MM.1S (cell line): ENCODE measurements around the gene TOR3A.

Source experiments
- DNase-seq: peaks from one replicate; pipeline ENCODE4 v3.0.0-alpha.2; 2015
- H2AFZ ChIP-seq: fragments of 300-600 bp; sonication (generic); 2 replicates; pipeline ENCODE4 v1.6.0; 2016; ENCODE audit warnings: antibody characterized with exemption, low read length
- H3F3A ChIP-seq: fragments of 300-600 bp; sonication (generic); 2 replicates; pipeline ENCODE4 v1.6.1; 2016; ENCODE audit warnings: mild to moderate bottlenecking, antibody characterized with exemption, low read length, moderate library complexity, mixed read lengths; ENCODE audit not compliant: insufficient read depth
- H3K27ac ChIP-seq: fragments of 300-600 bp; sonication (generic); 2 replicates; pipeline ENCODE4 v1.5.1; 2016; ENCODE audit warnings: mild to moderate bottlenecking, low read length
- H3K27me3 ChIP-seq: fragments of 300-600 bp; sonication (generic); replicated peaks from 2 replicates; pipeline ENCODE4 v1.6.0; 2016; ENCODE audit warnings: low read length; ENCODE audit not compliant: insufficient read depth
- H3K36me3 ChIP-seq: fragments of 300-600 bp; sonication (generic); replicated peaks from 2 replicates; pipeline ENCODE4 v1.6.1; 2016; ENCODE audit warnings: mild to moderate bottlenecking, low read length, mixed read lengths; ENCODE audit not compliant: insufficient read depth
- H3K4me1 ChIP-seq: fragments of 300-600 bp; sonication (generic); 2 replicates; pipeline ENCODE4 v1.6.1; 2016; ENCODE audit warnings: low read length, mixed read lengths
- H3K4me2 ChIP-seq: fragments of 300-600 bp; sonication (generic); 2 replicates; pipeline ENCODE4 v1.6.0; 2016; ENCODE audit warnings: low read depth, low read length
- H3K4me3 ChIP-seq: fragments of 300-600 bp; sonication (generic); 2 replicates; pipeline ENCODE4 v1.5.1; 2016; ENCODE audit warnings: low read length, mixed read lengths
- H3K79me2 ChIP-seq: fragments of 300-600 bp; sonication (generic); 2 replicates; pipeline ENCODE4 v1.6.1; 2016; ENCODE audit warnings: mixed run types, low read length, mixed read lengths
- H3K9ac ChIP-seq: fragments of 300-600 bp; sonication (generic); 2 replicates; pipeline ENCODE4 v1.6.1; 2016; ENCODE audit warnings: low read length, mixed read lengths
- H3K9me2 ChIP-seq: fragments of 300-600 bp; sonication (generic); replicated peaks from 2 replicates; pipeline ENCODE4 v1.6.1; 2016; ENCODE audit warnings: mild to moderate bottlenecking, low read length, mixed read lengths; ENCODE audit not compliant: insufficient read depth
- H3K9me3 ChIP-seq: fragments of 300-600 bp; sonication (generic); replicated peaks from 2 replicates; pipeline ENCODE4 v1.6.1; 2016; ENCODE audit warnings: mild to moderate bottlenecking, low read length, mixed read lengths; ENCODE audit not compliant: insufficient read depth
- H4K20me1 ChIP-seq: fragments of 300-600 bp; sonication (generic); 2 replicates; pipeline ENCODE4 v1.6.1; 2016; ENCODE audit warnings: mild to moderate bottlenecking, low read length, moderate library complexity, mixed read lengths; ENCODE audit not compliant: insufficient read depth
- EZH2 ChIP-seq: fragments of 300-600 bp; sonication (generic); optimal IDR thresholded peaks from 2 replicates; pipeline ENCODE3; 2017; ENCODE audit warnings: low read depth, mild to moderate bottlenecking, antibody characterized with exemption, low read length, mixed read lengths
- EZH2phosphoT487 ChIP-seq: fragments of 300-600 bp; sonication (generic); IDR thresholded peaks from 2 replicates; pipeline ENCODE4 v1.6.1; 2018; ENCODE audit warnings: antibody characterized with exemption, low read length
- TF ChIP-seq, protein P1 (sequence below): fragments of 300-600 bp; sonication (generic); IDR thresholded peaks from 2 replicates; pipeline ENCODE4 v1.5.1; 2016; ENCODE audit warnings: antibody characterized with exemption, low read length, mixed read lengths

The TOR3A gene

DNA sequence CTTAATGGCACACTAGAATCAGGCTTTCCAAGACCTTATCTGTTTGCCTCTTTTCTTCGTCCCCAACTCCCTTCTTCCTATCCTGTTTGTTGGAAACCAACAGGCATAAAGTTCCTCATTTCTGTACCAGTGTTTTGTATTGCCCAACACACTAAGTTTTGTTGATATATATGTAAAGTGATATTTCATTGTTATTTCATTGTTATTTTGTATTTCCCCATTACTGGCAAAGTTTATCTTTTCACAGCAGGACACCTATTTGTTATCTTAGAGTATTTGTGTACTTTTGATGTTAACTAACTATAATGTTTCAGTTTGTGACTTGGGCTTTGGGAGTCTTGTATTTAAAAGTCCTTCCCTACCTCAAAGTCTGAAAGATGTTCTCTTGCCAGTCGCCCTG, 29.1 kb upstream of the TOR3A start:
- TF ChIP-seq EZH2phosphoT487 = no peak
- TF ChIP-seq, protein P1, sequence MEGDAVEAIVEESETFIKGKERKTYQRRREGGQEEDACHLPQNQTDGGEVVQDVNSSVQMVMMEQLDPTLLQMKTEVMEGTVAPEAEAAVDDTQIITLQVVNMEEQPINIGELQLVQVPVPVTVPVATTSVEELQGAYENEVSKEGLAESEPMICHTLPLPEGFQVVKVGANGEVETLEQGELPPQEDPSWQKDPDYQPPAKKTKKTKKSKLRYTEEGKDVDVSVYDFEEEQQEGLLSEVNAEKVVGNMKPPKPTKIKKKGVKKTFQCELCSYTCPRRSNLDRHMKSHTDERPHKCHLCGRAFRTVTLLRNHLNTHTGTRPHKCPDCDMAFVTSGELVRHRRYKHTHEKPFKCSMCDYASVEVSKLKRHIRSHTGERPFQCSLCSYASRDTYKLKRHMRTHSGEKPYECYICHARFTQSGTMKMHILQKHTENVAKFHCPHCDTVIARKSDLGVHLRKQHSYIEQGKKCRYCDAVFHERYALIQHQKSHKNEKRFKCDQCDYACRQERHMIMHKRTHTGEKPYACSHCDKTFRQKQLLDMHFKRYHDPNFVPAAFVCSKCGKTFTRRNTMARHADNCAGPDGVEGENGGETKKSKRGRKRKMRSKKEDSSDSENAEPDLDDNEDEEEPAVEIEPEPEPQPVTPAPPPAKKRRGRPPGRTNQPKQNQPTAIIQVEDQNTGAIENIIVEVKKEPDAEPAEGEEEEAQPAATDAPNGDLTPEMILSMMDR = no peak
- no peak for TF ChIP-seq EZH2

DNA sequence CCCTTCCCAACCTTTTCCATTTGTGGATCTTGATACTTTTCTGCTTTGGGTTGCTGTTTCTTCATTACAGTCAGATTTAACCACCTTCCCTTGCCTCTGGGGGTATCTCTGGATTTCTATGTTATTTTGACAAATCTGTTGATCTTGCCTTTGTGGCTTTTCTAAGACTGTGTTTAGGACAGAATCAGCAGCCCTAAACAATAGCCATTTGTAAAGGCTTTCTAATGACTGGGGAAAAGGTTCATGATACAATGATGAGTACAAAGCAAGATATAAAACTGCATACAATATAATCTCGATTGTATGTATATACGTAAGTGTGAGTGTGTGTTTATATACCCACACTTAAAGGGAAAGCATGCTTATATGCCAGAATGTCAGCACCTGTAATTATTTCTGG, 28.4 kb upstream of the TOR3A start:
- no peak overlapping the region for H3K4me2 ChIP-seq
- no peaks in the 10 kb centered on the region for H3K9me3 ChIP-seq
- H3K4me3 ChIP-seq = no peak overlapping the region
- no peaks in the 10 kb centered on the region for H3K79me2 ChIP-seq
- DNase-seq = no peak
- H3K4me1 ChIP-seq = no peaks in the 10 kb centered on the region
- no peak overlapping the region for H3K27ac ChIP-seq
- H3F3A ChIP-seq = no peaks in the 10 kb centered on the region
- H3K9ac ChIP-seq = no peak overlapping the region
- H3K9me2 ChIP-seq = no peaks in the 10 kb centered on the region
- H3K36me3 ChIP-seq = no peaks in the 10 kb centered on the region
- no peaks in the 10 kb centered on the region for H3K27me3 ChIP-seq
- no peaks in the 10 kb centered on the region for H4K20me1 ChIP-seq
- H2AFZ ChIP-seq = no peak overlapping the region
- TF ChIP-seq EZH2phosphoT487 = no peak
- no peak for TF ChIP-seq EZH2
- TF ChIP-seq, protein P1 = no peak

More for the DNA sequence above, 29.1 kb upstream of the TOR3A start:
- no peaks in the 10 kb centered on the region for H3F3A ChIP-seq
- H3K79me2 ChIP-seq = no peaks in the 10 kb centered on the region
- no peaks in the 10 kb centered on the region for H3K9me3 ChIP-seq
- no peaks in the 10 kb centered on the region for H4K20me1 ChIP-seq
- H3K4me3 ChIP-seq = no peak overlapping the region
- no peaks in the 10 kb centered on the region for H3K27me3 ChIP-seq
- no peak overlapping the region for H3K9ac ChIP-seq
- no peaks in the 10 kb centered on the region for H3K36me3 ChIP-seq
- H3K9me2 ChIP-seq = no peaks in the 10 kb centered on the region
- DNase-seq = no peak
- no peak overlapping the region for H2AFZ ChIP-seq
- no peak overlapping the region for H3K4me2 ChIP-seq
- H3K4me1 ChIP-seq = no peaks in the 10 kb centered on the region
- no peak overlapping the region for H3K27ac ChIP-seq

DNA sequence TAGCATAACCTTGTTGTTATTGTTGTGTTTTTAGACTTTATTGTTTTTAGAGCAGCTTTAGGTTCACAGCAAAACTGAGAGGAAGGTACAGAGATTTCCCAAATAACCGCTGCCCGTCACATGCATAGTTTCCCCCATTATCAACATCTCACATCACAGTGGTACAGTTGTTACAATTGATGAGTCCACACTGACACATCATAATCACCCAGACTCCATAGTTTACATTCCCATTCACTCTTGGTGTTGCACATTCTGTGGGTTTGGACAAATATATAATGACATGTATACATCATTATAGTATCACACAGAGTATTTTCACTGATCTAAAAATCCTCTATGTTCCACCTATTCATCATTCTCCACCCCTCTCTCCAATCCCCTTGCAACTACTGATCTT, 25.9 kb upstream of the TOR3A start:
- TF ChIP-seq EZH2phosphoT487 (no peak), EZH2 (no peak)
- TF ChIP-seq, protein P1 = no peak
- Histone ChIP-seq H3K36me3 (no peaks in the 10 kb centered on the region), H2AFZ (no peak overlapping the region), H3K79me2 (no peaks in the 10 kb centered on the region), H3F3A (no peaks in the 10 kb centered on the region), H3K9me3 (no peaks in the 10 kb centered on the region), H4K20me1 (no peaks in the 10 kb centered on the region), H3K9me2 (no peaks in the 10 kb centered on the region), H3K4me3 (no peak overlapping the region), H3K4me2 (no peak overlapping the region), H3K27ac (no peak overlapping the region), H3K27me3 (no peaks in the 10 kb centered on the region), H3K4me1 (no peaks in the 10 kb centered on the region), H3K9ac (no peak overlapping the region)
- DNase-seq = no peak
